Muscle layer of duodenum (tissue), 2 donors: Measurements from ENCODE around the gene FOXI1.

Experiments
- H3K27ac ChIP-seq: one replicate; pipeline ENCODE4 v1.7.0; 2013; ENCODE audit warnings: mild to moderate bottlenecking, low read length
- H3K27me3 ChIP-seq: one replicate; pipeline ENCODE4 v1.7.0; 2013; ENCODE audit warnings: low read depth, mild to moderate bottlenecking, control low read depth, low read length
- H3K36me3 ChIP-seq, 2 donors: one replicate each; pipeline ENCODE4 v1.7.0; 2013; ENCODE audit warnings: low read length in 2 of 2, control low read depth in 1 of 2, mild to moderate bottlenecking in 1 of 2; ENCODE audit not compliant: insufficient read depth in 2 of 2, control insufficient read depth in 1 of 2
- H3K4me1 ChIP-seq, 2 donors: one replicate each; pipeline ENCODE4 v1.7.0; 2013; ENCODE audit warnings: low read length in 2 of 2, mild to moderate bottlenecking in 2 of 2, control low read depth in 1 of 2, moderate library complexity in 1 of 2; ENCODE audit not compliant: insufficient read depth in 2 of 2, control insufficient read depth in 1 of 2
- H3K4me3 ChIP-seq, 2 donors: one replicate each; pipeline ENCODE4 v1.7.0; 2013; ENCODE audit warnings: low read length in 2 of 2, low read depth in 1 of 2, mild to moderate bottlenecking in 1 of 2
- H3K9me3 ChIP-seq, 2 donors: one replicate each; pipeline ENCODE4 v1.7.0; 2013; ENCODE audit warnings: low read length in 2 of 2, control low read depth in 1 of 2, mild to moderate bottlenecking in 1 of 2; ENCODE audit not compliant: control insufficient read depth in 1 of 2
- donor health status: healthy.

FOXI1 gene

DNA sequence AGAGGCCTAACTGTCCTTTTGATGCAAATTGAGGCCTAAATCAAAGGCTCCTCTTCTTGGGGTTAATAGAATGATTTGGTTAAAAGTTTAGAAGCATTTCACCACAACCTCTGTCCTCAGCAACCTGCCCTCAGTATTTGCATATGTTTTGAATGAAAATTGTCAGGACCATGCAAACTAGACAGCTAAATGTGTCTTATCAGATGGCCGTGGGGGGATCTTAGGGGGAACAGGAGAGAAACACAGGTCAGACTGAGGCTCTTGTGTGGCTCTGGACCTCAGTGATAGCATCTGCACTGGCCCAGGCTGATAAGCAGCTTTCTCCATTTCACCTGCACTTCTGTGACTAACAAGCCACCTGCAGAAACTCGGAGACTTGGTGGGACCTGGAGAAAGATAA, 49.0 kb downstream of the FOXI1 start:
- H3K4me3 ChIP-seq = no peak overlapping the region
- H3K27ac ChIP-seq = no peak overlapping the region
- H3K4me1 ChIP-seq = no peaks in the 10 kb centered on the region
- H3K27me3 ChIP-seq = no peaks in the 10 kb centered on the region
- H3K36me3 ChIP-seq = no peaks in the 10 kb centered on the region
- H3K9me3 ChIP-seq = no peaks in the 10 kb centered on the region

DNA sequence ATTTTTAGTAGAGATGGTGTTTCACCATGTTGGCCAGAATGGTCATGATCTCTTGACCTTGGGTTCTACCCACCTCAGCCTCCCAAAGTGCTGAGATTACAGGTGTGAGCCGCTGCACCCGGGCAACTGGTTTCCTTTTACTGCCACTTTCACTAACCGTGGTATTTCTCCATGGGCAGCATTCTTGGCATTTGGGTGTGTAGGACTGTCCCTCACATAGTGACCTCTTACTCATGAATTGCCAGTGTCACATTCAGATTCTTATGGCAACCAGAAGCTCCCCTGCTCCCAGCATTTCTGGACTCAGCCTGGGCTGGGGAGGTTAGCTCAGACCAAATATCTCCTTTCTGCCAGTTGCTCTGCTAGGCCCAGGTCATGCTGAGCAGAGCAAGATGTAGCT, 50.1 kb downstream of the FOXI1 start:
- H3K4me3 ChIP-seq = no peak overlapping the region
- no peaks in the 10 kb centered on the region for H3K36me3 ChIP-seq
- H3K27ac ChIP-seq = no peak overlapping the region
- no peaks in the 10 kb centered on the region for H3K9me3 ChIP-seq
- no peaks in the 10 kb centered on the region for H3K27me3 ChIP-seq
- H3K4me1 ChIP-seq = no peaks in the 10 kb centered on the region

DNA sequence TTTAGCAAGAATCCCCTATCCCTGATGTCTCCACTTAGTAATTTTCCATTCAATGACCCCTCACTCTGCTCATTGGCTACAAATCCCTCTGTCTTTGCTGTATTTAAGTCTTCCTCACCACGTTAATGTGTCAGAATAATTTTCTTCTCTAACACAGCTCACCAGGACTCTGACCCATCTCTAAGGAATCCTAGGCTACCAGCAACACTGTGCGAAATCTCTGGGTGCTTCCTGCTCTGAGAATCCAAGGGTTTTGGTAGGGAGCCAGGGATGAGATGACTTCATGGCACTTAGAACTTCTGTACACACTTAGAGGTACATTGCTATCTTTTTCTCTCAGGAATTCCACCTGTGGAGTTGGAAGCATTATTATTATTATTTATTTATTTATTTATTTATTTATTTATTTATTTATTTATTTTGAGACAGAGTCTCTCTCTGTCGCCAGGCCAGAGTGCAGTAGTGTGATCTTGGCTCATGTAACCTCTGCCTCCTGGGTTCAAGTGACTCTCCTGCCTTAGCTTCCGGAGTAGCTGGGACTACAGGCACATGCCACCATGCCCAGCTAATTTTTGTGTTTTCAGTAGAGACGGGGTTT, 53.5 kb downstream of the FOXI1 start:
- Histone ChIP-seq H3K27me3 (no peaks in the 10 kb centered on the region), H3K9me3 (no peaks in the 10 kb centered on the region), H3K27ac (no peak overlapping the region)

More for the DNA sequence above, 53.5 kb downstream of the FOXI1 start:
- H3K4me3 ChIP-seq = no peak overlapping the region
- no peaks in the 10 kb centered on the region for H3K36me3 ChIP-seq
- no peaks in the 10 kb centered on the region for H3K4me1 ChIP-seq
